Activated CD8-positive, alpha-beta memory T cell treated with anti-CD3 and anti-CD28 coated beads for 36 hours (primary cell): Measurements from ENCODE around the gene OR2H2. TPM values are rescaled to one million over a fixed set of nuclear protein-coding genes. Genes with fewer than 3 reads are reported as not detected.

Source experiments
- CTCF ChIA-PET: fragments of 350-600 bp; sonication (Branson Sonifier 250); formaldehyde crosslinking; loops from one replicate; lab custom pipeline; 2021; ENCODE audit warnings: antibody characterized with exemption; lab: Charles Lee
- POLR2A ChIA-PET: fragments of 350-600 bp; sonication (Branson Sonifier 250); formaldehyde crosslinking; loops from one replicate; lab custom pipeline; 2021; ENCODE audit warnings: antibody characterized with exemption; lab: Charles Lee
- total RNA-seq, 2 experiments: library from RNA; stranded (reverse); gene quantifications; one replicate each; pipeline ENCODE4 v1.2.3, GENCODE V29; 2021

OR2H2 gene
- total RNA-seq, 2 experiments from 2014 or later, result not detected

- POLR2A ChIA-PET, result no interaction called here
Observed at GRCh38 chr6:29589423-29590048, 4.6 kb downstream of the OR2H2 start.

GRCh38 chr6:29590218-29590808, 5.4 kb downstream of the OR2H2 start:
- CTCF ChIA-PET, result no interaction called here
- POLR2A ChIA-PET, result no interaction called here

More at GRCh38 chr6:29589423-29590048, 4.6 kb downstream of the OR2H2 start:
- CTCF ChIA-PET, result interaction anchor here (0.9 to 1.2 kb wide), 3 partner anchors 9 to 24 kb away, joined by 3 read pairs; no protein-coding TSS in a partner anchor

GRCh38 chr6:29591677-29592076, 6.8 kb downstream of the OR2H2 start:
- POLR2A ChIA-PET, result no interaction called here
- CTCF ChIA-PET, result no interaction called here

- ChIA-PET CTCF (no interaction called here), POLR2A (no interaction called here)
Observed at GRCh38 chr6:29593199-29593855, 8.4 kb downstream of the OR2H2 start.

GRCh38 chr6:29596381-29596900, 11.5 kb downstream of the OR2H2 start:
- POLR2A ChIA-PET, result interaction anchor here (0.6 kb wide), 1 partner anchor 52 kb away, joined by 4 read pairs; no protein-coding TSS in a partner anchor

GRCh38 chr6:29597184-29597583, 12.3 kb downstream of the OR2H2 start:
- ChIA-PET CTCF (interaction anchor here (1.6 kb wide), 1 partner anchor 8 kb away, joined by 3 read pairs; no protein-coding TSS in a partner anchor), POLR2A (interaction anchor here (0.6 to 0.7 kb wide), 2 partner anchors 53 to 691 kb away, joined by 3 to 4 read pairs; no protein-coding TSS in a partner anchor)

More at GRCh38 chr6:29596381-29596900, 11.5 kb downstream of the OR2H2 start:
- CTCF ChIA-PET, result no interaction called here

GRCh38 chr6:29598172-29598747, 13.3 kb downstream of the OR2H2 start:
- ChIA-PET POLR2A (no interaction called here), CTCF (interaction anchor here (0.6 to 1.6 kb wide), 2 partner anchors 9 to 1343 kb away, joined by 3 read pairs; no protein-coding TSS in a partner anchor)

- ChIA-PET CTCF (no interaction called here), POLR2A (no interaction called here)
Observed at GRCh38 chr6:29602564-29603361, 17.8 kb downstream of the OR2H2 start.

GRCh38 chr6:29603456-29603855, 18.5 kb downstream of the OR2H2 start:
- CTCF ChIA-PET, result no interaction called here
- POLR2A ChIA-PET, result no interaction called here

GRCh38 chr6:29603930-29604329, 19.0 kb downstream of the OR2H2 start:
- ChIA-PET CTCF (no interaction called here), POLR2A (no interaction called here)

GRCh38 chr6:29608131-29608530, 23.2 kb downstream of the OR2H2 start:
- CTCF ChIA-PET, result no interaction called here
- POLR2A ChIA-PET, result no interaction called here

- CTCF ChIA-PET, result interaction anchor here (1.4 kb wide), 1 partner anchor 18 kb away, joined by 3 read pairs; no protein-coding TSS in a partner anchor
- POLR2A ChIA-PET, result no interaction called here
Observed at GRCh38 chr6:29610540-29610939, 25.6 kb downstream of the OR2H2 start.

- ChIA-PET CTCF (interaction anchor here (1.4 kb wide), 1 partner anchor 17 kb away, joined by 3 read pairs; no protein-coding TSS in a partner anchor), POLR2A (no interaction called here)
Observed at GRCh38 chr6:29611426-29611825, 26.5 kb downstream of the OR2H2 start.

- POLR2A ChIA-PET, result no interaction called here
- CTCF ChIA-PET, result no interaction called here
Observed at GRCh38 chr6:29617782-29618554, 33.0 kb downstream of the OR2H2 start.

GRCh38 chr6:29619578-29620160, 34.7 kb downstream of the OR2H2 start:
- CTCF ChIA-PET, result no interaction called here
- POLR2A ChIA-PET, result no interaction called here

GRCh38 chr6:29620630-29621029, 35.7 kb downstream of the OR2H2 start:
- CTCF ChIA-PET, result no interaction called here
- POLR2A ChIA-PET, result no interaction called here

- ChIA-PET CTCF (interaction anchor here (1.2 kb wide), 1 partner anchor 29 kb away, joined by 3 read pairs; no protein-coding TSS in a partner anchor), POLR2A (no interaction called here)
Observed at GRCh38 chr6:29624520-29624961, 39.6 kb downstream of the OR2H2 start.
